ENCODE results near the gene CREBRF. TPM values are rescaled to one million over a fixed set of nuclear protein-coding genes. Genes with fewer than 3 reads are reported as not detected.
"Not testable (repeated sequence)": the region's sequence is repeated elsewhere in the genome, so short reads cannot be mapped to it uniquely, and the experiment has no call there.

CREBRF gene
- 12.1 and 18.9 TPM in 2 replicates for total RNA-seq
- 5.9 TPM for polyA plus RNA-seq (2012)

- peak; percentile 96 for DNase-seq (ENCODE audit: low read depth)
Observed at GRCh38 chr5:173055983-173056782, at the start of gene CREBRF. CREBRF (plus strand) TSS chr5:173056352; CDS start chr5:173080776, 24,424 bp downstream.

- DNase-seq (ENCODE audit: low read depth) = no peak
Observed at GRCh38 chr5:173010021-173010420, 46.1 kb upstream of the CREBRF start.

- peak; percentile 20 for DNase-seq (ENCODE audit: low read depth)
Observed at GRCh38 chr5:173010547-173011464, 45.3 kb upstream of the CREBRF start.

- no peak for DNase-seq (ENCODE audit: low read depth)
Observed at GRCh38 chr5:173011566-173011965, 44.6 kb upstream of the CREBRF start.

- DNase-seq (ENCODE audit: low read depth) = no peak
Observed at GRCh38 chr5:173012882-173013281, 43.3 kb upstream of the CREBRF start.

GRCh38 chr5:173014671-173015070 is 41.5 kb upstream of the CREBRF start:
- no peak for DNase-seq (ENCODE audit: low read depth)

- DNase-seq (ENCODE audit: low read depth) = no peak
Observed at GRCh38 chr5:173015192-173015591, 41.0 kb upstream of the CREBRF start.

- no peak for DNase-seq (ENCODE audit: low read depth)
Observed at GRCh38 chr5:173015598-173016455, 40.3 kb upstream of the CREBRF start.

- peak; percentile 72 for DNase-seq (ENCODE audit: low read depth)
Observed at GRCh38 chr5:173016598-173017046, 39.5 kb upstream of the CREBRF start.

GRCh38 chr5:173017087-173017486 is 39.1 kb upstream of the CREBRF start:
- not testable (repeated sequence) for DNase-seq (ENCODE audit: low read depth)

- no peak for DNase-seq (ENCODE audit: low read depth)
Observed at GRCh38 chr5:173018358-173018757, 37.8 kb upstream of the CREBRF start.

- no peak for DNase-seq (ENCODE audit: low read depth)
Observed at GRCh38 chr5:173020154-173020581, 36.0 kb upstream of the CREBRF start.

GRCh38 chr5:173020643-173021042 is 35.5 kb upstream of the CREBRF start:
- DNase-seq (ENCODE audit: low read depth) = no peak

GRCh38 chr5:173025651-173026050 is 30.5 kb upstream of the CREBRF start:
- DNase-seq (ENCODE audit: low read depth) = peak; percentile 71

- DNase-seq (ENCODE audit: low read depth) = no peak
Observed at GRCh38 chr5:173027905-173028304, 28.2 kb upstream of the CREBRF start.

GRCh38 chr5:173028811-173029327 is 27.3 kb upstream of the CREBRF start:
- DNase-seq (ENCODE audit: low read depth) = no peak

- DNase-seq (ENCODE audit: low read depth) = no peak
Observed at GRCh38 chr5:173029499-173029921, 26.6 kb upstream of the CREBRF start.

- not testable (repeated sequence) for DNase-seq (ENCODE audit: low read depth)
Observed at GRCh38 chr5:173032096-173032495, 24.1 kb upstream of the CREBRF start.

- no peak for DNase-seq (ENCODE audit: low read depth)
Observed at GRCh38 chr5:173032730-173033129, 23.4 kb upstream of the CREBRF start.

- DNase-seq (ENCODE audit: low read depth) = no peak
Observed at GRCh38 chr5:173033923-173034322, 22.2 kb upstream of the CREBRF start.

Data from myocyte (in vitro differentiated cells).